Measurements from ENCODE around the gene PAFAH1B2. TPM values are rescaled to one million over a fixed set of nuclear protein-coding genes. Genes with fewer than 3 reads are reported as not detected.
A peak's percentile ranks its signal among the peaks of the same experiment; 100 is the strongest.
"Not testable (repeated sequence)": the region's sequence is repeated elsewhere in the genome, so short reads cannot be mapped to it uniquely, and the experiment has no call there.

The PAFAH1B2 gene
- total RNA-seq, 1 experiment from 2014 or later, result 108 TPM

- DNase-seq (ENCODE audit: low spot score), result no peak
Observed at GRCh38 chr11:117172724-117173421, 28.8 kb downstream of the PAFAH1B2 start.

DNA sequence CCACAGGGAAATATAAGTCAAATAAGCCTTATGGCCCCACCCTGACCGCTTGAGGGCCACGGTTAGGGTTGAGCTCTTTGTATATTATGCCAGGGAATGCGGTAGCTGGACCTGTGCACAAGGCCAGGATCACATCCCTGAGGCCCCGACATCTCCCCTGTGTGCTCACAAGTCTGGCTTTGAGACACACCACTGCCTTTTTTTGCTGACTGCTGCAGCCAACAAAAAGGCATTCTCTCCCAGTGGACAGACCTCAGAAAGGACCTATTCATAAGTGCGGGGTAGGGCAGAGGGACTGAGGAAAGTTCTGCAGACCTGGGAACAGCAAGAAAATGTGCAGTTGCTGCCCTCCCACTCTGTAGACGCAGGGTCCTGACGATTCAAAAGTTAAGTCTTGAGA lies 31.0 kb downstream of the PAFAH1B2 start:
- no peak for DNase-seq (ENCODE audit: low spot score)

DNA sequence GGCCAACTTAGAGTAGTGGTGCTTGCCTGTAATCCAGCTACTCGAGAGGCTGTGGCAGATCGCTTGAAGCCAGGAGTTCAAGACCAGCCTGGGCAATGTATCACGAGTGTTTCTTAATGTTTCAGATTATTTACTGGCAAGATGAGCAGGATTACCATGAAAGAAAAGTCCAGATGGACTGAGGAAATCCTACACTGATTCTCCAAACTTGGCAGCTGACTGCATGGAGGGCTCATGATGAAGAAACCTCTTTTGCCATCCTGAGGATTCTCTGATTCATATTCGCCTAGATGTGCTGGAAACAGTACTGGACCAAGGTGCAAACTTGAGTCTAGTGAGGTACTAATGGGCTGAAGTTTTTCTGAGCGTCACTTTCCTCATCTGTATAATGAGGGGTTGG lies 31.7 kb downstream of the PAFAH1B2 start:
- DNase-seq (ENCODE audit: low spot score), result no peak

- DNase-seq (ENCODE audit: low spot score), result no peak
Observed at GRCh38 chr11:117176186-117176585, 32.1 kb downstream of the PAFAH1B2 start.

- DNase-seq (ENCODE audit: low spot score), result no peak
Observed at GRCh38 chr11:117177534-117178209, 33.6 kb downstream of the PAFAH1B2 start.

- peak; percentile 82 for DNase-seq (ENCODE audit: low spot score)
Observed at GRCh38 chr11:117178210-117179034, 34.3 kb downstream of the PAFAH1B2 start, which contains the start of gene SIDT2. Gene SIDT2 (plus strand): TSS chr11:117178743. CDS start chr11:117179264, 521 bp downstream.

GRCh38 chr11:117179048-117179999 lies 35.2 kb downstream of the PAFAH1B2 start:
- DNase-seq (ENCODE audit: low spot score), result no peak

DNA sequence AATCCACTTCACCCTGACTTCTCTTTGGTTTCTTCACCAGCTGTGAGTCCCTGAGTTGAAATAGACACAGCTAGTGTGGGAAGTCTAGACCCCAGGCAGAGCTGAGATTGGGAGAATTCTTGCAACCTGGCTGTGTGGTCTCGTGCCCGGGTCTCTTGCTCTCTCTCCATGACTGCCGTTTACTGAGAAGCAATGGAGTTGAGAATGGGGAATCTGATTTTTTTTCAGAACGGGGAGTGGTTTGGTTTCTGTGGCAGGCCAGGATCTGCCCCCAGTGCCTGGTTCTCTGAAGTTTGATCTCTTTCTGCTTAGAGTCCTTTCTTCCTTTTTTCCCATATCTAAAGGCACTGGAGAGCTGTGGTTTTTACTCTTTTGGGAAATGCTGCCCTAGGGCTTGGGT lies 35.9 kb downstream of the PAFAH1B2 start:
- DNase-seq (ENCODE audit: low spot score), result no peak

DNA sequence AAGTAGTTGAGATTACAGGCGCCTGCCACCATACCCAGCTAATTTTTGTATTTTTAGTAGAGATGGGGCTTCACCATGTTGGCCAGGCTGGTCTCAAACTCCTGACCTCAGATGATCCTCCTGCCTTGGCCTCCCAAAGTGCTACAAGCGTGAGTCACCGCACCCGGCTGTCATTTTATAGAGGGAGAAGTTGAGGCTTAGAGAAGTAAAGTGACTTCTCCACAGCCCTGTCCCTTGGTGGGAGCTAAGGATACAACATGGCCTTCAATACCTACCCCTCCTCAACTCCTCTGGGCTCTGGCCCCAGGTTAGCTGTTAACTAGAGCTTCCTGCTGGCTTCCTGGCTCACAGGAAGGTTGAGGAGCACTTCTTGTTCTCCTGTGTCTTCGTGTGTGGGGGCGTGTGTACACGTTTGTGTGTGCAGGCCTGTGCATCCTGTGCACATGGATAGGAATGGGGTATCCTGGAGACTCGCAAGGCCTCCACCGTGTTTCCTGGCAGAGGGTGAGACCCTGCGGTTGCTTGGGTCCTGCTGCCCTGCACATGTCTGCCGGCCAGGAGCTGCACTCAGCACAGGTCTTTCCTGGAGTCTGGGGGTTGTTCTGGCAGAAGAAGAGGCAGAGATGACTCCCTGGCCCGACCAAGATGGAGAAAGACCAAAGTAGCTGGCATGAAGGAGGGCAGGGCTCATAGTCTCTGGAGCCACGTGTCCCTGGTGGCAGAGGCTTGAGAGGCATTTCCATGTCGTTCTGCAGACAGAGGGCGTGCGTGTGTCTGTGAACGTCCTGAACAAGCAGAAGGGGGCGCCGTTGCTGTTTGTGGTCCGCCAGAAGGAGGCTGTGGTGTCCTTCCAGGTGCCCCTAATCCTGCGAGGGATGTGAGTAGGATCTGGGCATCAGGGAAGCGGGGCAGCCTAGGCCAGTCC lies 36.8 kb downstream of the PAFAH1B2 start:
- DNase-seq (ENCODE audit: low spot score), result peak; percentile 48

- no peak for DNase-seq (ENCODE audit: low spot score)
Observed at GRCh38 chr11:117181586-117182550, 37.8 kb downstream of the PAFAH1B2 start.

GRCh38 chr11:117182551-117182935 lies 38.5 kb downstream of the PAFAH1B2 start:
- no peak for DNase-seq (ENCODE audit: low spot score)

GRCh38 chr11:117183178-117183577 lies 39.1 kb downstream of the PAFAH1B2 start:
- not testable (repeated sequence) for DNase-seq (ENCODE audit: low spot score)

- no peak for DNase-seq (ENCODE audit: low spot score)
Observed at GRCh38 chr11:117183724-117184349, 39.8 kb downstream of the PAFAH1B2 start.

DNA sequence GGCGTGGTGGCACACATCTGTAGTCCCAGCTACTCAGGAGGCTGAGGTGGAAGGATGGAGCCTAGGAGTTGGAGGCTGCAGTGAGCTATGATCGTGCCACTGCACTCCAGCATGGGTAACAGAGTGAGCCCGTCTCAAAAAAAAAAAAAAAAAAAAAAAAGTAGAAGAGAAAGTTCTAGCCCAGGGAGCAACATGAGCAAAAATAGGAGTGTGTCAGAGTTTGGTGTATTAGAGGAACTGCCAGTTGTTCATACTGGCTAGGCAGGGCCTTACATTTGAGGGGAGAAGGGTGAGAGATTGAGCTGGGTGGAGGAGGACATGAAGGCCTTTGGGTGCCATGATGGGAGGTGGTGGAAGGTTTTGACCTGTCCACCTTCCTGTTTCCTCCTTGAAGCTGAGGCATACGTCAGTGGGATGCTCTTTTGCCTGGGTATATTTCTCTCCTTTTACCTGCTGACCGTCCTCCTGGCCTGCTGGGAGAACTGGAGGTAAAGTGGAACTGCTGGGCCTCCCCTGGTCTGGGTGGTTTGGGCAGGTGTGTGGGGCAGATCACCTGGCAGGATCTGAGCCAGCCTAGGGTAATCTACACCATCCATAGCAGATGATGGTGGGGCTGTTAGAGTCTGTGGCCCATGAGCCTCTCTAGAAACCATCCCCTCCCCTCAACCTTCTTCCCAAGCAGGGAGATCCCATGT lies 41.8 kb downstream of the PAFAH1B2 start:
- DNase-seq (ENCODE audit: low spot score), result no peak

DNA sequence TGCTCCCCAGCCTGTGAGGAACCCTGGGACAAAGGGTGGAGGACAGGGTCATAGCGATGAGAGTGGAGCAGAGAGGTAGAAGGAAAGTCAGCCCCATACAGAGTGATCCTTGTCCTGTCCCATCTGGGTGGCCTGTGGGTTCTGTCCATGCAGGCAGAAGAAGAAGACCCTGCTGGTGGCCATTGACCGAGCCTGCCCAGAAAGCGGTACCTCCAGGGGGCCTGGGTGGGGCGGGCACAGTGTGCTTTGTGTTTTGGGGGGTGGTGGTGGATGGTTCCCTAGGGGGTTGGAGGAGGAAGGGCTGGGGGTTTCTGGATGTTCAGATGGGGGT lies 42.3 kb downstream of the PAFAH1B2 start:
- no peak for DNase-seq (ENCODE audit: low spot score)

- no peak for DNase-seq (ENCODE audit: low spot score)
Observed at GRCh38 chr11:117187007-117187406, 42.9 kb downstream of the PAFAH1B2 start.

- no peak for DNase-seq (ENCODE audit: low spot score)
Observed at GRCh38 chr11:117187428-117187798, 43.3 kb downstream of the PAFAH1B2 start.
